Stimulated activated CD8-positive, alpha-beta memory T cell treated with anti-CD3 and anti-CD28 coated beads, Interleukin-12 subunit alpha, Interleukin-12 subunit beta, amount 100 ng/mL, for 1 hour (primary cell): Measurements from ENCODE around the gene ANO7.

Experiments
- DNase-seq: peaks from one replicate; pipeline ENCODE4 v3.0.0-alpha.2; 2020; ENCODE audit warnings: low read depth

ANO7 gene, protein sequence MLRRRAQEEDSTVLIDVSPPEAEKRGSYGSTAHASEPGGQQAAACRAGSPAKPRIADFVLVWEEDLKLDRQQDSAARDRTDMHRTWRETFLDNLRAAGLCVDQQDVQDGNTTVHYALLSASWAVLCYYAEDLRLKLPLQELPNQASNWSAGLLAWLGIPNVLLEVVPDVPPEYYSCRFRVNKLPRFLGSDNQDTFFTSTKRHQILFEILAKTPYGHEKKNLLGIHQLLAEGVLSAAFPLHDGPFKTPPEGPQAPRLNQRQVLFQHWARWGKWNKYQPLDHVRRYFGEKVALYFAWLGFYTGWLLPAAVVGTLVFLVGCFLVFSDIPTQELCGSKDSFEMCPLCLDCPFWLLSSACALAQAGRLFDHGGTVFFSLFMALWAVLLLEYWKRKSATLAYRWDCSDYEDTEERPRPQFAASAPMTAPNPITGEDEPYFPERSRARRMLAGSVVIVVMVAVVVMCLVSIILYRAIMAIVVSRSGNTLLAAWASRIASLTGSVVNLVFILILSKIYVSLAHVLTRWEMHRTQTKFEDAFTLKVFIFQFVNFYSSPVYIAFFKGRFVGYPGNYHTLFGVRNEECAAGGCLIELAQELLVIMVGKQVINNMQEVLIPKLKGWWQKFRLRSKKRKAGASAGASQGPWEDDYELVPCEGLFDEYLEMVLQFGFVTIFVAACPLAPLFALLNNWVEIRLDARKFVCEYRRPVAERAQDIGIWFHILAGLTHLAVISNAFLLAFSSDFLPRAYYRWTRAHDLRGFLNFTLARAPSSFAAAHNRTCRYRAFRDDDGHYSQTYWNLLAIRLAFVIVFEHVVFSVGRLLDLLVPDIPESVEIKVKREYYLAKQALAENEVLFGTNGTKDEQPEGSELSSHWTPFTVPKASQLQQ

GRCh38 chr2:241188361-241189092 is at the start of gene ANO7:
TSS of gene ANO7 (plus strand) at chr2:241188677. CDS start at chr2:241190064, 1,387 bp downstream.
- no peak for DNase-seq

- DNase-seq = no peak
These were observed 48.7 kb upstream of the ANO7 start for GRCh38 chr2:241139531-241140444.

GRCh38 chr2:241140445-241140840 is 48.0 kb upstream of the ANO7 start:
- DNase-seq = no peak

DNA sequence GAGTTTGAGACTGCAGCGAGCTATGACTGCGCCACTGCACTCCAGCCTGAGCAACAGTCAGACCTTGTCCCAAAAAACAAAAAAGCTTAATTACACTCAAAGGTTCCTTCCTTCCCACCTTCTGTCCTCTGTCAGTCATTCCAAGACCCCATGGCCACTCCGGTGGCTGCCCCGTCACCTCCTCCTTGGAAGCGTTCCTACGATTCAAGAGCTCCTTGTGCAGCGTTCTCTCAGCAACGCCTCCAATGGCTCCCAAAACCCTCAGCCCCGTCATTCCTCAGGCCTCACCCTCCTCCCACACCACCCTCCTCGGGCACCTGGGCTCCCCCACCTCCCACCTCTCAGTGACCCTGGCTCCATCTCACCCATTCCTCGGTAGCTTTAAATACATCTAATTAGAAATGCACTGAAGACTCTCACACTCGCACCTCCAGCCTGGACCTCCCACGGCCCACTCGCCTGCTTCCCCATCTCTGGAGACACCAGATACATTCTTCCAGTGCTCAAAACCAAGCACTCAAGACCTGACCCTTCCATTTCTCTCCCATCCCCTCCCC is 47.2 kb upstream of the ANO7 start:
- no peak for DNase-seq

- DNase-seq = no peak
These were observed 46.4 kb upstream of the ANO7 start for GRCh38 chr2:241142063-241142462.

GRCh38 chr2:241142593-241142992 is 45.9 kb upstream of the ANO7 start:
- DNase-seq = no peak

DNA sequence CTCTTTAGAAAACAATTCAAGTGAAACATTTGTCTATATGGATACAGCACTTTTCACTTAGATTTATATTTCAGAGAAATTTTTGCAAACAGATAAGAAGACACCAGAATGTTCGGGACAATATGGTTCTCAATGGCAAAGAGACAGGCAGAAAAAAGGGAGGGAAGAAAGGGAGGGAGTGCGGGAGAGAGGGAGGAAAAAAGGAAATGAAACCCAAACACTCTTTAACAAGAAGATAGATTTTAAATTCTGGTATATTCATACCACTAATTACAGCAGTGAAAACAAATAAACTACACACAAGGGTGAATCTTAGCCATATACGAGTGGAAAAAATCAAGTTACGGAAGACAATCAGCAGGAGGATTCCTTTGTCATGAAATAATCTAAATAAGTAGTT is 42.2 kb upstream of the ANO7 start:
- no peak for DNase-seq

DNA sequence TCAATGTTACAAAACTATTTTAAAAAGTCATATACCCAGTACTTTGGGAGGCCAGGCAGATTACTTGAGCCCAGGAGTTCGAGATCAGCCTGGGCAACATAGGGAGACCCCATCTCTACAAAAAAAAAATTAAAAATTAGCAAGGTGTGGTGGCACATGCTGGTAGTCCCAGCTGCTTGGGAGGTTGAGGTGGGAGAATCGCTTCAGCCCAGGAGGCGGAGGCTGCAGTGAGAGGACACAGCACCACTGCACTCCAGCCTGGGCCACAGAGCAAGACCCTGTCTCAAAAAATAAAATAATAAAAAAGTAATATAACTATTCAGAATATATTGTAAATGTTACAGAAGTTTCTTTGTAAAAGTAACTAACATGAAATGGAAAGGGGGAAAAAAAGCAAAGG is 41.1 kb upstream of the ANO7 start:
- no peak for DNase-seq

DNA sequence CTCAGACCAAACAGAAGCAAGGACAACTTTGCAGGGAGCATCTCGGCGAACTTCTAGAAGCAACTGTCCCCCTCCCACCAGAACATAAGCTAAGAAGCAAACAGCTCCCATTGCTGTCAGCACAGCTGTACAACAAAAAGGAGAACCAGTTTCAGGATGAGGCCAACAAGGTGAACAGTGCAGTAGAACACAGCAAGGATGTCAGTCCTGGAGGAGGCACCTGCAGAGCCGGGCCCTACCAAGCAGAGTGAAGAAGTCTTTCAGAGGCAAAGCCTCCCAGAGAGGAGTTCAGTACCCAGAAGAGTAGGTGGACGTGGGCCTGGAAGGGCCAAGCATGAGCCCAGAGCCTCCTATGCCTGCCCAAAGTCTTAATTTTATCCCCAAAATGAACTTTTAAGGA is 40.2 kb upstream of the ANO7 start:
- DNase-seq = no peak

DNA sequence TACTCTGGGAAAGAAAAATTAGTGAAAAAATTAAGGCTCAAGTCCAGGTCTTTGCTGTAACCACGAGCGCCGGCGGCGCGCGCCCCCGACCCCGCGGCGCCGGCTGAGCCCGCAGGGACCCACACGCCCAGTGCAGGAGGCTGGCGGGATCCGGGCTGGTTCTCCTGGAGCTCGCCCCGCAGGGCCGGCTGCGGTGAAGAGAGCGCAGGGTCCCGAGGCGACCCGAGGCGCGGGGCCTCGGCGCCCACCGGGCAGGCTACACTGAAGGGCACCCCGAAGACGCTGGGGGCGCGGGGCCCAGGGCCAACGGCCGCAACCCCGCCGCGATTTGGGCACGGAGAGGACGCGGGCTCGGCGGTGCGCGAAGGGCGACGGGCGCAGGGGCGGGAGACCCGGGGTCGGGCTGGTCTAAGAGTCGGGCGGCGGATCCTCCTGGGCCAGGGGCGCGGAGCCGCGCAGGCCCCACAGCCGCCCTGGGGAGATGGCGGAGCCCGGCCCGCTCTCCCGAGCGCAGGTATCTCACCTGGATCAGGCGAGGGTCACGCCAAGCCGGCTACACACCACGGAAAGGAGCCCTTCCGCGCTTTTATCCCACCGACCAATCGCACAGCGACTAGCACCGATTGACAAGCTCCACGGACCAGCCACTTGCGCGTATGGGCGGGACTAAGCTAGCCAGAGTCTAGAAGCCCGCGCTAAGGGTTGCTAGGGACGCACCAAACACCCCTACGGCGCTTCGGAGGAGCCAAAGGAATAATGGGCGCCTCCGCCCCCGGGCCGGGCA is 39.4 kb upstream of the ANO7 start, which contains the start of gene PASK:
PASK (minus strand) TSS at position 582 of the 784 bp plus-strand sequence. CDS start 6,440 bp downstream, outside the sequence.
- DNase-seq = peak; percentile 89

DNA sequence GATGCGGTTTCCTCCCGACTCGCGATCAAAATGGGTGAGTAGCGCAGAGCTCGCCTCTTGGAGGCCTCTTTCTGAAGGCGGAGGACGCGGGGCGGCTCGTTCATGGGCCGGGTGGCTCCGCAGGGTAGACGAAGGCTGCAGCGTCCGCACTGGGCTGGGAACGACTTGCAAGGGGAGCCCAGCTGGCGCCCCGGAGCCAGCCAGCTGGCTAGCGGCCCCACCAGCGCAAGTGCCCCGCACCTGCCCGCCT is 38.9 kb upstream of the ANO7 start:
- DNase-seq = no peak

GRCh38 chr2:241149925-241150659 is 38.4 kb upstream of the ANO7 start, which contains the start of gene PPP1R7:
TSS of gene PPP1R7 (plus strand) at chr2:241150467. CDS start at chr2:241150496, 29 bp downstream.
- peak; percentile 91 for DNase-seq

GRCh38 chr2:241150660-241151530 is 37.6 kb upstream of the ANO7 start:
- no peak for DNase-seq

GRCh38 chr2:241151934-241152660 is 36.4 kb upstream of the ANO7 start:
- DNase-seq = no peak

- DNase-seq = no peak
These were observed 34.9 kb upstream of the ANO7 start for GRCh38 chr2:241153616-241154015.

DNA sequence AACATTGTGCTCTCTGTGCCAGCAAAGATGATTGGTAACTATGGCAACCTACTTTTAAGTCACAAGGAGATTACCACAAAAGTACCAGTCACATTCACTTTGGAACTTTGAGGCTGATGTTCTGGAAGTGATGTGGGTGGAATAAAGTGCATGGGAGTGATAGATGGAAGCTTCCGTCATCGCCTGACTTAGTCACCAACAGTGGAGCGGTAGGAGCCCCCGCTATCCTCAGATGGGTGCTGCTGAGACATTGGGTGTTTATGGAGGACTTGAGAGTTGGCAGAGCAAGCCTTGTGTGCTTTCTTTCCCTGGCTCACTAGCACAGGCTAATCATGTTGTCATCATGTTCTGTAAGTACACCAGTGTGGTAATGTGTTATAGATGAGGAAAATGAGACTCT is 33.6 kb upstream of the ANO7 start:
- DNase-seq = no peak

DNA sequence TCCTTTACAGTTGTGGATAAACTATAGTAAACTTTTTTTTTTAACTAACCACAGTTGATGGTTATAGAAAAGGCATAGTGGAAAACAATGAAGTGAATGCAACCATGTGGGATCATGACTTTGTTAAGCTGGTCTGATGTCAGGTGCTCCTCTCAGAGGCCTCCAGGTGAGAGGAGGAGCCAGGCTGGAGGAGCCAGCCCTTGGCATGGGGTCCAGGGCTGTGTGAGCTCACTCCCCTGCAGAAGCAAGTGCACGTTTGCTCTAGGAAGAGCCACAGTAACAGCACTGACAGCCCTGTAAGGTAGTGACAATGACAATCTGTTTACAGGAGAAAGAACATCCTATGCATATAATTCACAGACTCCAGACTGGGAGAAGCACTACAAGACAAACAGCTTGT is 32.5 kb upstream of the ANO7 start:
- DNase-seq = no peak

GRCh38 chr2:241156971-241157441 is 31.5 kb upstream of the ANO7 start:
- DNase-seq = no peak
